Neural progenitor cell (in vitro differentiated cells): ENCODE measurements around the gene CKB. TPM values are rescaled to one million over a fixed set of nuclear protein-coding genes. Genes with fewer than 3 reads are reported as not detected.

Experiments used
- DNase-seq: peaks from one replicate; pipeline ENCODE4 v3.0.0-alpha.2; 2016; ENCODE audit warnings: low spot score
- H2AFZ ChIP-seq: fragments of 200-600 bp; sonication (generic); replicated peaks from 2 replicates; pipeline ENCODE4 v1.6.1; 2016; ENCODE audit warnings: antibody characterized with exemption
- H3F3A ChIP-seq: fragments of 200-600 bp; sonication (generic); 2 replicates; pipeline ENCODE4 v1.6.1; 2016; ENCODE audit warnings: antibody characterized with exemption, low read depth
- H3K27ac ChIP-seq: fragments of 200-600 bp; sonication (generic); 2 replicates; pipeline ENCODE4 v1.5.1; 2016; ENCODE audit warnings: mild to moderate bottlenecking
- H3K27me3 ChIP-seq: fragments of 200-600 bp; sonication (generic); 2 replicates; pipeline ENCODE4 v1.6.1; 2016; ENCODE audit warnings: mild to moderate bottlenecking, moderate library complexity
- H3K36me3 ChIP-seq: fragments of 200-600 bp; sonication (generic); 2 replicates; pipeline ENCODE4 v1.5.1; 2016
- H3K4me1 ChIP-seq: fragments of 200-600 bp; sonication (generic); 2 replicates; pipeline ENCODE4 v1.6.1; 2016; ENCODE audit warnings: mixed run types
- H3K4me2 ChIP-seq: fragments of 200-600 bp; sonication (generic); 2 replicates; pipeline ENCODE4 v1.6.1; 2016
- H3K4me3 ChIP-seq: fragments of 200-600 bp; sonication (generic); 2 replicates; pipeline ENCODE4 v1.5.1; 2016
- H3K79me2 ChIP-seq: fragments of 200-600 bp; sonication (generic); 2 replicates; pipeline ENCODE4 v1.6.1; 2016; ENCODE audit warnings: low read depth
- H3K9ac ChIP-seq: fragments of 200-600 bp; sonication (generic); 2 replicates; pipeline ENCODE4 v1.6.1; 2016
- H3K9me3 ChIP-seq: fragments of 200-600 bp; sonication (generic); 2 replicates; pipeline ENCODE4 v1.5.1; 2016; ENCODE audit warnings: low read depth
- H4K20me1 ChIP-seq: fragments of 200-600 bp; sonication (generic); 2 replicates; pipeline ENCODE4 v1.6.1; 2016; ENCODE audit warnings: low read depth
- H3K27ac Mint-ChIP-seq: 3 replicates; pipeline ENCODE4 v1.8.0; 2021; ENCODE audit warnings: mixed read lengths
- H3K27me3 Mint-ChIP-seq: 2 replicates; pipeline ENCODE4 v1.8.0; 2022; ENCODE audit warnings: low read depth, mild to moderate bottlenecking, inconsistent platforms, moderate library complexity, mixed read lengths; ENCODE audit not compliant: insufficient read depth
- H3K36me3 Mint-ChIP-seq: 3 replicates; pipeline ENCODE4 v1.8.0; 2021; ENCODE audit warnings: mixed read lengths
- H3K4me1 Mint-ChIP-seq: 3 replicates; pipeline ENCODE4 v1.8.0; 2021; ENCODE audit warnings: mixed read lengths
- H3K4me3 Mint-ChIP-seq: 3 replicates; pipeline ENCODE4 v1.8.0; 2021; ENCODE audit warnings: mild to moderate bottlenecking, moderate library complexity, mixed read lengths
- H3K9me3 Mint-ChIP-seq: 3 replicates; pipeline ENCODE4 v1.8.0; 2020; ENCODE audit warnings: mixed read lengths
- EZH2 ChIP-seq: fragments of 200-600 bp; sonication (generic); IDR thresholded peaks from 2 replicates; pipeline ENCODE4 v1.6.1; 2017; ENCODE audit warnings: antibody characterized with exemption, mild to moderate bottlenecking, moderate library complexity
- EZH2phosphoT487 ChIP-seq: fragments of 200-600 bp; sonication (generic); IDR thresholded peaks from 2 replicates; pipeline ENCODE4 v1.6.1; 2017; ENCODE audit warnings: antibody characterized with exemption
- small RNA-seq: library from RNA; depleted of rRNA; stranded (forward); fragments of <200 nt; gene quantifications from one replicate; pipeline ENCODE3, GENCODE V24; 2015
- total RNA-seq: library from RNA; depleted of rRNA; stranded (reverse); fragments of >200 nt; gene quantifications from 2 replicates; pipeline ENCODE4 v1.2.3, GENCODE V29; 2015; ENCODE audit warnings: low replicate concordance
- TF ChIP-seq, protein P1 (sequence below): fragments of 200-600 bp; sonication (generic); IDR thresholded peaks from 2 replicates; pipeline ENCODE4 v1.5.1; 2017; ENCODE audit warnings: antibody characterized with exemption, mild to moderate bottlenecking

Gene CKB
- total RNA-seq, 1 donor from 2014 or later = 54.2 TPM

DNA sequence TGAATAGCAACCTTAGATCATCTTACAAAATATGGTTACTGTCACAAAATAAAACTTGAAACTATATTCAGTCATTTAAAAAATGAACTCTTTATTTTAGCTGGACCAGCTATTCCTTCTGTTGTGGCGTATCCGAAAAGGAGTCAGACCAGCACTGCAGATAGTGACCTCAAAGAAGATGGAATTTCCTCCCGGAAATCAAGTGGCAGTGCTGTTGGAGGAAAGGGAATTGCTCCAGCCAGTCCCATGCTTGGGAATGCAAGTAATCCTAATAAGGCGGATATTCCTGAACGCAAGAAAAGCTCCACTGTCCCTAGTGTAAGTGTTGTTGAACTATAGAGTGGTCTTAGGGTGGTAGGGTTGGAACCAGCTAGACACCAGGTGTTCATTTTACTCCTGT is 47.7 kb downstream of the CKB start:
- Mint-ChIP-seq H3K27ac (no peak overlapping the region), H3K36me3 (peaks cover 43% of the 10 kb centered on the region), H3K9me3 (no peaks in the 10 kb centered on the region)

GRCh38 chr14:103472939-103473338 is 49.7 kb downstream of the CKB start:
- no peak overlapping the region for H3K4me3 Mint-ChIP-seq
- Histone ChIP-seq H3K36me3 (peaks cover 6% of the 10 kb centered on the region), H3F3A (no peaks in the 10 kb centered on the region), H3K9ac (no peak overlapping the region), H3K79me2 (no peaks in the 10 kb centered on the region), H2AFZ (no peak overlapping the region), H3K9me3 (no peaks in the 10 kb centered on the region), H3K27ac (no peak overlapping the region), H3K4me2 (no peak overlapping the region), H3K4me1 (no peaks in the 10 kb centered on the region), H3K4me3 (no peak overlapping the region), H4K20me1 (no peaks in the 10 kb centered on the region), H3K27me3 (no peaks in the 10 kb centered on the region)
- no peaks in the 10 kb centered on the region for H3K9me3 Mint-ChIP-seq
- H3K27me3 Mint-ChIP-seq = peaks cover 2% of the 10 kb centered on the region
- DNase-seq = no peak
- TF ChIP-seq, protein P1, sequence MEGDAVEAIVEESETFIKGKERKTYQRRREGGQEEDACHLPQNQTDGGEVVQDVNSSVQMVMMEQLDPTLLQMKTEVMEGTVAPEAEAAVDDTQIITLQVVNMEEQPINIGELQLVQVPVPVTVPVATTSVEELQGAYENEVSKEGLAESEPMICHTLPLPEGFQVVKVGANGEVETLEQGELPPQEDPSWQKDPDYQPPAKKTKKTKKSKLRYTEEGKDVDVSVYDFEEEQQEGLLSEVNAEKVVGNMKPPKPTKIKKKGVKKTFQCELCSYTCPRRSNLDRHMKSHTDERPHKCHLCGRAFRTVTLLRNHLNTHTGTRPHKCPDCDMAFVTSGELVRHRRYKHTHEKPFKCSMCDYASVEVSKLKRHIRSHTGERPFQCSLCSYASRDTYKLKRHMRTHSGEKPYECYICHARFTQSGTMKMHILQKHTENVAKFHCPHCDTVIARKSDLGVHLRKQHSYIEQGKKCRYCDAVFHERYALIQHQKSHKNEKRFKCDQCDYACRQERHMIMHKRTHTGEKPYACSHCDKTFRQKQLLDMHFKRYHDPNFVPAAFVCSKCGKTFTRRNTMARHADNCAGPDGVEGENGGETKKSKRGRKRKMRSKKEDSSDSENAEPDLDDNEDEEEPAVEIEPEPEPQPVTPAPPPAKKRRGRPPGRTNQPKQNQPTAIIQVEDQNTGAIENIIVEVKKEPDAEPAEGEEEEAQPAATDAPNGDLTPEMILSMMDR = no peak
- TF ChIP-seq EZH2 (no peak), EZH2phosphoT487 (no peak)
- H3K27ac Mint-ChIP-seq = no peak overlapping the region
- H3K36me3 Mint-ChIP-seq = peaks cover 39% of the 10 kb centered on the region
- H3K4me1 Mint-ChIP-seq = no peaks in the 10 kb centered on the region

More for the DNA sequence above, 47.7 kb downstream of the CKB start:
- Histone ChIP-seq H3K4me1 (no peaks in the 10 kb centered on the region), H3K4me3 (no peak overlapping the region), H3K27ac (no peak overlapping the region), H3K9me3 (no peaks in the 10 kb centered on the region), H3K36me3 (peaks cover 6% of the 10 kb centered on the region), H3F3A (no peaks in the 10 kb centered on the region), H3K9ac (no peak overlapping the region), H4K20me1 (no peaks in the 10 kb centered on the region), H3K27me3 (no peaks in the 10 kb centered on the region), H2AFZ (no peak overlapping the region), H3K4me2 (no peak overlapping the region), H3K79me2 (no peaks in the 10 kb centered on the region)
- no peak for DNase-seq
- no peaks in the 10 kb centered on the region for H3K4me1 Mint-ChIP-seq
- no peak overlapping the region for H3K4me3 Mint-ChIP-seq
- TF ChIP-seq EZH2phosphoT487 = no peak
- TF ChIP-seq EZH2 = no peak
- TF ChIP-seq, protein P1 = no peak
- peaks cover 2% of the 10 kb centered on the region for H3K27me3 Mint-ChIP-seq

Small RNA genes within 50 kb of the gene (small RNA-seq; reads per million reads assigned to genes)
- gene RNU4-68P = not detected
- gene RNU7-160P = not detected

Other genes with a start within 250 kb of the CKB start
- 216 and 257 TPM in 2 replicates for gene EIF5, start 188.6 kb downstream of the CKB start, total RNA-seq
- gene MARK3, start 137.4 kb downstream of the CKB start, total RNA-seq = 80.7 and 91.0 TPM in 2 replicates
- 1.2 and 5.6 TPM in 2 replicates for gene TRMT61A, start 6.4 kb upstream of the CKB start, total RNA-seq
- gene BAG5, start 39.8 kb upstream of the CKB start, total RNA-seq = 19.4 and 59.9 TPM in 2 replicates
- 38.6 and 72.3 TPM in 2 replicates for gene COA8, start 40.1 kb upstream of the CKB start, total RNA-seq
- 163 and 232 TPM in 2 replicates for gene KLC1, start 106.4 kb upstream of the CKB start, total RNA-seq
- gene XRCC3, start 192.6 kb upstream of the CKB start, total RNA-seq = 59.7 and 60.2 TPM in 2 replicates
- 46.2 and 53.2 TPM in 2 replicates for gene ZFYVE21, start 193.0 kb upstream of the CKB start, total RNA-seq